ENCODE results near the gene GFPT2. TPM values are rescaled to one million over a fixed set of nuclear protein-coding genes. Genes with fewer than 3 reads are reported as not detected.

Gene GFPT2
- total and polyA plus RNA-seq, 2 of the 8 experiments (the other 6 are each of a cell fraction or from before 2014, with no cell fraction given), result 83.7 to 143 TPM

- TF ChIP-seq CTCF (IDR thresholded peaks at IDR 0.05; ENCODE audit: control extremely low read depth in 1 of 3, insufficient read depth in 1 of 3, low read depth in 1 of 3, low read length in 3 of 3) (no peak), SP2 (IDR thresholded peaks at IDR 0.05; ENCODE audit: low read length) (no peak), CEBPB (IDR thresholded peaks at IDR 0.05; ENCODE audit: low read depth, low read length) (no peak), USF2 (IDR thresholded peaks at IDR 0.05; ENCODE audit: low read length) (no peak)
These were observed 24.0 kb downstream of the GFPT2 start (continued) for GRCh38 chr5:180329138-180329435.

Data from H1 (cell line).